ENCODE results near the gene FAIM. TPM values are rescaled to one million over a fixed set of nuclear protein-coding genes. Genes with fewer than 3 reads are reported as not detected.

Gene FAIM
- total and polyA plus RNA-seq, 2 of the 8 experiments (the other 6 are each of a cell fraction or from before 2014, with no cell fraction given): 1.2 to 7.1 TPM

- TF ChIP-seq MAX (IDR thresholded peaks at IDR 0.05) (peak; percentile 91), ASH2L (IDR thresholded peaks at IDR 0.05; ENCODE audit: low read length) (peak; percentile 49), TAF7 (optimal IDR thresholded peaks at IDR 0.05; ENCODE audit: borderline replicate concordance, low read depth, low read length) (peak; percentile 4), KDM4A (IDR thresholded peaks at IDR 0.05; ENCODE audit: low read depth, low read length, severe bottlenecking) (peak; percentile 74), RAD21 (IDR thresholded peaks at IDR 0.05 in 1 of 2, conservative IDR thresholded peaks at IDR 0.05 in 1 of 2; ENCODE audit: low read depth in 2 of 2, low read length in 2 of 2) (0 out of 4 replicates have a peak, but pooled peaks of 1 of the 2 experiments have one; percentile 1), CHD7 (IDR thresholded peaks at IDR 0.05; ENCODE audit: insufficient replicate concordance, low read length) (no peak)
- TF ChIP-seq, protein P1, sequence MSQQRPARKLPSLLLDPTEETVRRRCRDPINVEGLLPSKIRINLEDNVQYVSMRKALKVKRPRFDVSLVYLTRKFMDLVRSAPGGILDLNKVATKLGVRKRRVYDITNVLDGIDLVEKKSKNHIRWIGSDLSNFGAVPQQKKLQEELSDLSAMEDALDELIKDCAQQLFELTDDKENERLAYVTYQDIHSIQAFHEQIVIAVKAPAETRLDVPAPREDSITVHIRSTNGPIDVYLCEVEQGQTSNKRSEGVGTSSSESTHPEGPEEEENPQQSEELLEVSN (IDR thresholded peaks at IDR 0.05): peak; percentile 79
Measured at GRCh38 chr3:138608322-138609135, at the start of gene FAIM (continued).
